SK-N-SH treated with all-trans-retinoic acid at 6 μM for 48 hours (cell line): ENCODE results near the gene OLAH.

ENCODE experiments used
- ARNTL ChIP-seq: fragments of 450-650 bp; formaldehyde crosslinking; IDR thresholded peaks from 2 replicates; pipeline ENCODE4 v1.5.0; 2020; ENCODE audit warnings: low read depth, mild to moderate bottlenecking, moderate library complexity, borderline replicate concordance
- BACH2 ChIP-seq: fragments of 250-450 bp; sonication (Bioruptor Pico); IDR thresholded peaks from 2 replicates; pipeline ENCODE4 v1.9.0; 2021; ENCODE audit warnings: mild to moderate bottlenecking, borderline replicate concordance
- CSRNP3 ChIP-seq: fragments of 250-450 bp; sonication (Bioruptor Pico); IDR thresholded peaks from 2 replicates; pipeline ENCODE4 v1.5.1; 2021; ENCODE audit warnings: mild to moderate bottlenecking, moderate library complexity
- RARB ChIP-seq: fragments of 250-450 bp; sonication (Bioruptor Pico); IDR thresholded peaks from 2 replicates; pipeline ENCODE4 v1.8.0; 2021; ENCODE audit warnings: mild to moderate bottlenecking, moderate library complexity
- TOX ChIP-seq: fragments of 250-450 bp; sonication (Bioruptor Pico); IDR thresholded peaks from 2 replicates; pipeline ENCODE4 v1.8.0; 2021; ENCODE audit warnings: mild to moderate bottlenecking, moderate library complexity, borderline replicate concordance
- ZFP3 ChIP-seq: fragments of 250-450 bp; sonication (Bioruptor Pico); IDR thresholded peaks from 2 replicates; pipeline ENCODE4 v1.5.0; 2020; ENCODE audit warnings: mild to moderate bottlenecking, moderate library complexity
- ZNF565 ChIP-seq: fragments of 450-650 bp; formaldehyde crosslinking; conservative IDR thresholded peaks from 2 replicates; pipeline ENCODE4 v1.5.0; 2020; ENCODE audit warnings: low read depth, mild to moderate bottlenecking, moderate library complexity
- TF ChIP-seq, protein P1 (sequence below): fragments of 250-450 bp; sonication (Bioruptor Pico); IDR thresholded peaks from 2 replicates; pipeline ENCODE4 v1.5.0; 2020; ENCODE audit warnings: mild to moderate bottlenecking, moderate library complexity

GRCh38 chr10:15027741-15028140 lies 16.0 kb upstream of the OLAH start:
- no peak for TF ChIP-seq TOX (CRISPR knock-in tag)
- TF ChIP-seq CSRNP3 (CRISPR knock-in tag) = no peak
- no peak for TF ChIP-seq RARB
- TF ChIP-seq, protein P1, sequence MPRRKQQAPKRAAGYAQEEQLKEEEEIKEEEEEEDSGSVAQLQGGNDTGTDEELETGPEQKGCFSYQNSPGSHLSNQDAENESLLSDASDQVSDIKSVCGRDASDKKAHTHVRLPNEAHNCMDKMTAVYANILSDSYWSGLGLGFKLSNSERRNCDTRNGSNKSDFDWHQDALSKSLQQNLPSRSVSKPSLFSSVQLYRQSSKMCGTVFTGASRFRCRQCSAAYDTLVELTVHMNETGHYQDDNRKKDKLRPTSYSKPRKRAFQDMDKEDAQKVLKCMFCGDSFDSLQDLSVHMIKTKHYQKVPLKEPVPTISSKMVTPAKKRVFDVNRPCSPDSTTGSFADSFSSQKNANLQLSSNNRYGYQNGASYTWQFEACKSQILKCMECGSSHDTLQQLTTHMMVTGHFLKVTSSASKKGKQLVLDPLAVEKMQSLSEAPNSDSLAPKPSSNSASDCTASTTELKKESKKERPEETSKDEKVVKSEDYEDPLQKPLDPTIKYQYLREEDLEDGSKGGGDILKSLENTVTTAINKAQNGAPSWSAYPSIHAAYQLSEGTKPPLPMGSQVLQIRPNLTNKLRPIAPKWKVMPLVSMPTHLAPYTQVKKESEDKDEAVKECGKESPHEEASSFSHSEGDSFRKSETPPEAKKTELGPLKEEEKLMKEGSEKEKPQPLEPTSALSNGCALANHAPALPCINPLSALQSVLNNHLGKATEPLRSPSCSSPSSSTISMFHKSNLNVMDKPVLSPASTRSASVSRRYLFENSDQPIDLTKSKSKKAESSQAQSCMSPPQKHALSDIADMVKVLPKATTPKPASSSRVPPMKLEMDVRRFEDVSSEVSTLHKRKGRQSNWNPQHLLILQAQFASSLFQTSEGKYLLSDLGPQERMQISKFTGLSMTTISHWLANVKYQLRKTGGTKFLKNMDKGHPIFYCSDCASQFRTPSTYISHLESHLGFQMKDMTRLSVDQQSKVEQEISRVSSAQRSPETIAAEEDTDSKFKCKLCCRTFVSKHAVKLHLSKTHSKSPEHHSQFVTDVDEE (CRISPR knock-in tag) = no peak
- no peak for TF ChIP-seq ARNTL
- no peak for TF ChIP-seq ZNF565 (CRISPR knock-in tag)
- TF ChIP-seq BACH2 (CRISPR knock-in tag) = no peak
- no peak for TF ChIP-seq ZFP3
